Measurements from ENCODE around the gene RHBDF2. TPM values are rescaled to one million over a fixed set of nuclear protein-coding genes. Genes with fewer than 3 reads are reported as not detected.

The RHBDF2 gene
- total RNA-seq, 1 experiment from 2014 or later, result 52.3 TPM

DNA sequence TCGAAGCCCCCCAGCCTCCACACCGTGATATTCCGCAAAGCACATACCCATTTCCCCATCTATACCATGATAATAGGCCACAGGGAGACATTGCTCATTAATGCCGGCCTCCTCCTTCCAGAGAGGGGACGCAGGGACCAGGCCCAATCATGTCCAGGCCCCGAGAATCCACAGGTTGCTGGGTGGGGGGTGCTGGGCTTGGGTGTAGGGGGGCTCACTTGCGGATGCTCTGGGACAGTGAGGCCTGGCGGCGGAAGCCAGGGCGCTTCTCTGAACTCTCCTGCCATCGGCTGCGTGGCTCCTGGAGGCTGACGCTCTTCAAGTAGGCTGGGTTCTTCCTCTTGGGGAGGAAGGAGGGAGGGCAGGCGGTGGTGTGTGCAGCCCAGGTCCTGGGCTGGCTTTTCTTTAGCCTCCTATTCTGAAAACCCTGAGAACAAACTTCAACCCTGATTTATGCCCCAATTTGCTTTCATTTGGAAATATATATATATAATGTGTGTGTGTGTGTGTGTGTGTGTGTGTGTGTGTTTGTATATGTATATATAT, 21.6 kb downstream of the RHBDF2 start:
- Histone ChIP-seq H3K9me2 (replicated peaks; ENCODE audit: low read length) (no peaks in the 10 kb centered on the region), H3K79me2 (ENCODE audit: low read length) (no peaks in the 10 kb centered on the region), H3K27me3 (ENCODE audit: low read length) (no peaks in the 10 kb centered on the region), H3K9me3 (ENCODE audit: low read length) (no peaks in the 10 kb centered on the region), H3K9ac (ENCODE audit: low read length) (no peak overlapping the region), H3K4me3 (ENCODE audit: low read length) (no peak overlapping the region), H3K27ac (ENCODE audit: low read length) (no peak overlapping the region), H2AFZ (ENCODE audit: low read length) (no peak overlapping the region), H3K4me1 (ENCODE audit: insufficient read depth, low read length) (peaks cover 4% of the 10 kb centered on the region), H3K36me3 (ENCODE audit: low read depth, low read length) (no peaks in the 10 kb centered on the region), H4K20me1 (ENCODE audit: low read length) (no peaks in the 10 kb centered on the region), H3K4me2 (ENCODE audit: low read length) (no peak overlapping the region), H3F3A (ENCODE audit: low read length, unreplicated experiment) (no peaks in the 10 kb centered on the region)
- DNase-seq (no peak), ATAC-seq (no peak)
- no TSS peak for BruUV-seq (replicated peaks)
- TF ChIP-seq EZH2 (IDR thresholded peaks at IDR 0.05; ENCODE audit: low read length, unreplicated experiment) (no peak), EZH2phosphoT487 (IDR thresholded peaks at IDR 0.05; ENCODE audit: borderline replicate concordance, low read length) (no peak)
- TF ChIP-seq, protein P1, sequence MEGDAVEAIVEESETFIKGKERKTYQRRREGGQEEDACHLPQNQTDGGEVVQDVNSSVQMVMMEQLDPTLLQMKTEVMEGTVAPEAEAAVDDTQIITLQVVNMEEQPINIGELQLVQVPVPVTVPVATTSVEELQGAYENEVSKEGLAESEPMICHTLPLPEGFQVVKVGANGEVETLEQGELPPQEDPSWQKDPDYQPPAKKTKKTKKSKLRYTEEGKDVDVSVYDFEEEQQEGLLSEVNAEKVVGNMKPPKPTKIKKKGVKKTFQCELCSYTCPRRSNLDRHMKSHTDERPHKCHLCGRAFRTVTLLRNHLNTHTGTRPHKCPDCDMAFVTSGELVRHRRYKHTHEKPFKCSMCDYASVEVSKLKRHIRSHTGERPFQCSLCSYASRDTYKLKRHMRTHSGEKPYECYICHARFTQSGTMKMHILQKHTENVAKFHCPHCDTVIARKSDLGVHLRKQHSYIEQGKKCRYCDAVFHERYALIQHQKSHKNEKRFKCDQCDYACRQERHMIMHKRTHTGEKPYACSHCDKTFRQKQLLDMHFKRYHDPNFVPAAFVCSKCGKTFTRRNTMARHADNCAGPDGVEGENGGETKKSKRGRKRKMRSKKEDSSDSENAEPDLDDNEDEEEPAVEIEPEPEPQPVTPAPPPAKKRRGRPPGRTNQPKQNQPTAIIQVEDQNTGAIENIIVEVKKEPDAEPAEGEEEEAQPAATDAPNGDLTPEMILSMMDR (conservative IDR thresholded peaks at IDR 0.05; ENCODE audit: low read depth, low read length), result no peak
- intact Hi-C loops (cut with micrococcal nuclease), result no loop called here
- ChIA-PET POLR2A (ENCODE audit: unreplicated experiment) (no interaction called here), CTCF (no interaction called here)

DNA sequence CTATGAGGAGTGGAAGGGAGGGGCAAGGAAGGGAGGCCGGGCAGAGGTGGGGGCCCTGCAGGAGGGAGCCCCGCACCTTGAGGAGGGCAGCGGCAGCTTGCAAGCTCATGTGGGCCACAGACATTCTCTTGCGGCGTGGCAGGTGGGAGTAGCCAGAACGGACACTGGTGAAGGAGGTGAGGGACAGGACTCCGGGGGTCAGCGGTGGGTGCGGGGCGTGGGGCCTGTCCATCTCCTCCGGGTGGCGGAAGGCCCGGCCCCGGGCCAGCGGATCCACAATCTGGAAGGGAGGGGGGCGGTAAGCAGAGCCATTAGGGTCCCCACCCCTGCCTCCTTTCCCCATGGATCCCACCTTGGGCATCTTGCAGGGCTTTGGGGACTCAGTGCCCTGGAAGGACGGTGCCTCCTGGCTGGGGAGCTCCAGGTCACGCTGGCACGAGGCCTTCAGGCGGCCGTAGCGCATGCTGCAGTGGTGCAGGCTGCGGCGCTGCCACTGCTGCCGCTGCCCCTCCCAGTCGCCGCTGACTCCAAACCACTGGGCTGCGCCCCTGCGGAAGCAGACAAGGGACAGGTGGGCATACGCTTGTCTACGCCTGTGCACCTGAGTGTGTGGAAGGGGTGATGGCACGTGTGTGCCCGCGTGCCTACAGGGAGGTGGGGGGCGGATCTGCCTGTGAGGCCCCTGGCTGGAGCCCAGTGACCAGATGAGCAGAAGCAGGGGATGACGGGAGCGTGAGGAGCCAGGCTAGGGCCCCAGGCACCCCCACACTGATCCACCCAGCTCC, 22.3 kb downstream of the RHBDF2 start:
- H3K4me2 ChIP-seq (ENCODE audit: low read length), result no peak overlapping the region
- BruUV-seq (replicated peaks), result no TSS peak
- CTCF ChIA-PET, result no interaction called here

More for the DNA sequence above, 22.3 kb downstream of the RHBDF2 start:
- POLR2A ChIA-PET (ENCODE audit: unreplicated experiment), result interaction anchor here (0.5 kb wide), 1 partner anchor 53 kb away, joined by 7 read pairs; no protein-coding TSS in a partner anchor
- Histone ChIP-seq H3K9ac (ENCODE audit: low read length) (no peak overlapping the region), H3F3A (ENCODE audit: low read length, unreplicated experiment) (no peaks in the 10 kb centered on the region), H3K79me2 (ENCODE audit: low read length) (no peaks in the 10 kb centered on the region), H3K36me3 (ENCODE audit: low read depth, low read length) (no peaks in the 10 kb centered on the region), H3K9me3 (ENCODE audit: low read length) (no peaks in the 10 kb centered on the region), H4K20me1 (ENCODE audit: low read length) (no peaks in the 10 kb centered on the region), H3K27me3 (ENCODE audit: low read length) (no peaks in the 10 kb centered on the region), H3K4me1 (ENCODE audit: insufficient read depth, low read length) (no peaks in the 10 kb centered on the region; the same call in 1 of the 2 replicates), H3K9me2 (replicated peaks; ENCODE audit: low read length) (no peaks in the 10 kb centered on the region), H3K4me3 (ENCODE audit: low read length) (no peak overlapping the region), H3K27ac (ENCODE audit: low read length) (no peak overlapping the region), H2AFZ (ENCODE audit: low read length) (no peak overlapping the region)
- no peak for DNase-seq
- no peak for ATAC-seq
- TF ChIP-seq EZH2 (IDR thresholded peaks at IDR 0.05; ENCODE audit: low read length, unreplicated experiment) (no peak), EZH2phosphoT487 (IDR thresholded peaks at IDR 0.05; ENCODE audit: borderline replicate concordance, low read length) (no peak)
- TF ChIP-seq, protein P1 (conservative IDR thresholded peaks at IDR 0.05; ENCODE audit: low read depth, low read length), result no peak
- intact Hi-C loops (cut with micrococcal nuclease), result no loop called here
